GM12878 (cell line): ENCODE results near the gene LRCH3. TPM values are rescaled to one million over a fixed set of nuclear protein-coding genes. Genes with fewer than 3 reads are reported as not detected.

ENCODE experiments used
- ATAC-seq: fragments of 200-7000 bp; cut with Tn5 transposase; 3 replicates; pipeline ENCODE4 v1.9.1; 2020; ENCODE audit warnings: mild to moderate bottlenecking, moderate library complexity
- BruUV-seq: library from RNA; stranded (reverse); fragments of 400-500 nt; replicated peaks from 2 replicates; lab custom pipeline; 2021; lab: Mats Ljungman, UMichigan
- CTCF ChIA-PET: fragments of 300-600 bp; sonication (Branson Sonifier 250); formaldehyde crosslinking; extraction: SDS; loops from one replicate; lab custom pipeline; 2021; ENCODE audit warnings: inconsistent platforms; lab: Yijun Ruan, JAX
- POLR2A ChIA-PET: fragments of 350-600 bp; formaldehyde crosslinking; extraction: SDS; loops from one replicate; lab custom pipeline; 2021; ENCODE audit warnings: inconsistent platforms; lab: Charles Lee
- RAD21 ChIA-PET: fragments of 300-600 bp; sonication (Branson Sonifier 250); formaldehyde crosslinking; loops from one replicate; lab custom pipeline; 2023; ENCODE audit warnings: antibody characterized with exemption; ENCODE audit not compliant: unreplicated experiment; lab: Charles Lee
- SMC1A ChIA-PET: fragments of 300-600 bp; sonication (Branson Sonifier 250); formaldehyde crosslinking; loops from one replicate; lab custom pipeline; 2023; ENCODE audit not compliant: unreplicated experiment, uncharacterized antibody; lab: Charles Lee
- DNase-seq: peaks from one replicate; pipeline ENCODE4 v3.0.0-alpha.2; 2011; ENCODE audit warnings: low read depth, low spot score
- FAIRE-seq: peaks from 3 replicates; lab custom pipeline; 2011; peaks lifted over from hg19 to GRCh38; lab: Jason Lieb, UNC
- H2AFZ ChIP-seq: 2 replicates; pipeline ENCODE4 v1.6.0; 2011; ENCODE audit warnings: low read depth, low read length, control low read depth; ENCODE audit not compliant: control insufficient read depth
- H3K27ac ChIP-seq: 2 replicates; pipeline ENCODE4 v1.5.1; 2011; ENCODE audit warnings: control low read depth; ENCODE audit not compliant: control insufficient read depth, insufficient read depth
- H3K27me3 ChIP-seq, 2 experiments: replicated peaks in 1 of 2; 2 replicates each; pipeline versions ENCODE4 v1.6.0 to v1.6.1; 2011; ENCODE audit warnings: low read length in 1 of 2; ENCODE audit not compliant: control insufficient read depth in 2 of 2, insufficient read depth in 2 of 2
- H3K36me3 ChIP-seq, 2 experiments: 2 replicates each; pipeline ENCODE4 v1.5.1; 2011; ENCODE audit warnings: low read length in 1 of 2; ENCODE audit not compliant: control insufficient read depth in 2 of 2, insufficient read depth in 2 of 2
- H3K4me1 ChIP-seq: 2 replicates; pipeline ENCODE4 v1.6.1; 2011; ENCODE audit warnings: mild to moderate bottlenecking, low read length, moderate library complexity, mixed read lengths; ENCODE audit not compliant: control insufficient read depth, insufficient read depth
- H3K4me2 ChIP-seq: 2 replicates; pipeline ENCODE4 v1.6.0; 2011; ENCODE audit warnings: control low read depth; ENCODE audit not compliant: control insufficient read depth, insufficient read depth
- H3K4me3 ChIP-seq: fragments of 200-600 bp; sonication (generic); 2 replicates; pipeline ENCODE4 v1.5.1; 2016
- H3K79me2 ChIP-seq: 2 replicates; pipeline ENCODE4 v1.6.0; 2011; ENCODE audit warnings: low read length; ENCODE audit not compliant: control insufficient read depth, insufficient read depth
- H3K9ac ChIP-seq: 2 replicates; pipeline ENCODE4 v1.8.0; 2011; ENCODE audit warnings: low read length, control low read depth, mixed read lengths; ENCODE audit not compliant: control insufficient read depth, insufficient read depth
- H3K9me3 ChIP-seq: replicated peaks from 3 replicates; pipeline ENCODE4 v1.5.1; 2011; ENCODE audit warnings: mild to moderate bottlenecking, low read length; ENCODE audit not compliant: control insufficient read depth, insufficient read depth
- H4K20me1 ChIP-seq: 2 replicates; pipeline ENCODE4 v1.6.0; 2011; ENCODE audit not compliant: control insufficient read depth, insufficient read depth
- CUX1 ChIP-seq: IDR thresholded peaks from 2 replicates; pipeline ENCODE4 v1.6.1; 2012; ENCODE audit warnings: improper control_type of control experiment, low read depth, low read length; ENCODE audit not compliant: insufficient replicate concordance
- EP300 ChIP-seq, 2 experiments: fragments of 150-350 bp in 1 of 2; IDR thresholded peaks; 2 replicates each; pipeline ENCODE4 v1.6.1; 2011 to 2012; ENCODE audit warnings: low read depth in 2 of 2, low read length in 2 of 2, borderline replicate concordance in 1 of 2, improper control_type of control experiment in 1 of 2, inconsistent platforms in 1 of 2; ENCODE audit not compliant: control insufficient read depth in 1 of 2
- EZH2 ChIP-seq: IDR thresholded peaks from 2 replicates; pipeline ENCODE4 v1.6.1; 2012; ENCODE audit warnings: low read depth, mild to moderate bottlenecking, control low read depth, inconsistent platforms, low read length, borderline replicate concordance; ENCODE audit not compliant: control insufficient read depth
- IKZF2 ChIP-seq, 2 experiments: fragments of 450-650 bp; IDR thresholded peaks; 2 replicates each; pipeline ENCODE4 v1.6.1; 2017; ENCODE audit warnings: mild to moderate bottlenecking in 2 of 2, moderate library complexity in 2 of 2
- POLR2AphosphoS5 ChIP-seq: IDR thresholded peaks from 2 replicates; pipeline ENCODE4 v1.6.1; 2011; ENCODE audit warnings: mild to moderate bottlenecking, low read length, inconsistent platforms
- RCOR1 ChIP-seq: conservative IDR thresholded peaks from 2 replicates; pipeline ENCODE4 v1.6.1; 2012; ENCODE audit warnings: low read depth, low read length, improper control_type of control experiment
- SIX5 ChIP-seq: IDR thresholded peaks from 2 replicates; pipeline ENCODE4 v1.6.1; 2011; ENCODE audit warnings: mild to moderate bottlenecking, low read depth, low read length, moderate library complexity; ENCODE audit not compliant: severe bottlenecking
- SKIL ChIP-seq: fragments of 450-650 bp; IDR thresholded peaks from 2 replicates; pipeline ENCODE4 v1.6.1; 2017; ENCODE audit warnings: mild to moderate bottlenecking, low read depth, inconsistent platforms; ENCODE audit not compliant: poor library complexity, severe bottlenecking
- SMAD1 ChIP-seq: fragments of 450-650 bp; IDR thresholded peaks from 2 replicates; pipeline ENCODE4 v1.6.1; 2018; ENCODE audit warnings: mild to moderate bottlenecking, low read depth; ENCODE audit not compliant: partially characterized antibody
- ZBTB33 ChIP-seq: fragments of 450-650 bp; IDR thresholded peaks from 2 replicates; pipeline ENCODE4 v1.6.1; 2017; ENCODE audit warnings: mild to moderate bottlenecking
- ZZZ3 ChIP-seq: IDR thresholded peaks from 2 replicates; pipeline ENCODE4 v1.6.1; 2011; ENCODE audit warnings: low read depth; ENCODE audit not compliant: control insufficient read depth, insufficient read length
- WGBS: methylation state at CpG from one replicate; pipeline ENCODE4 v1.1.6; 2016; ENCODE audit warnings: low lambda C conversion rate; ENCODE audit not compliant: insufficient replicate concordance, insufficient coverage; ENCODE audit errors: missing lambda C conversion rate; 5-methylcytosine and 5-hydroxymethylcytosine counted together
- in situ Hi-C: fragments of 300-500 bp; cut with MboI; formaldehyde crosslinking; loops from 9 replicates; pipeline ENCODE4 v1.14.3; 2018; ENCODE audit warnings: mixed read lengths
- intact Hi-C: fragments of 100-400 bp; cut with micrococcal nuclease; formaldehyde crosslinking; loops from one replicate; pipeline ENCODE4 v1.14.2; 2022; ENCODE audit not compliant: unreplicated experiment
- polyA plus RNA-seq, 11 experiments: library from polyadenylated mRNA; depleted of rRNA in 4 of 11; unstranded in 6 of 11; stranded (reverse) in 5 of 11; fragments of >200 nt; fragmentation: Nextera tagmentation in 4 of 11; fragmentation: Illumina TruSeq in 1 of 11; extraction: Ambion mirVana in 4 of 11; extraction: Trizol in 1 of 11; gene quantifications; 1 replicate in 1 of 11; 2 replicates in 10 of 11; pipeline versions ENCODE4 v1.2.1 to v1.2.3, GENCODE V29; 2011 to 2016; ENCODE audit warnings: inconsistent platforms in 2 of 11, missing spikeins in 2 of 11, low read depth in 1 of 11
- total RNA-seq, 4 experiments: library from RNA; depleted of rRNA in 3 of 4; stranded (reverse); fragments of >200 nt in 3 of 4; fragmentation: Illumina TruSeq in 1 of 4; extraction: Trizol in 1 of 4; gene quantifications; 2 replicates each; pipeline versions ENCODE4 v1.2.1 to v1.2.3, GENCODE V29; 2013 to 2021

Gene LRCH3
- total and polyA plus RNA-seq, 10 of the 15 experiments (the other 5 are each of a cell fraction or from before 2014, with no cell fraction given) = 3.9 to 136 (median 40.6) TPM

GRCh38 chr3:197881270-197881969 is 90.4 kb downstream of the LRCH3 start (continued):
- TF ChIP-seq ZBTB33 = no peak

- WGBS = over 99% methylated on average over 7 of the region's 7 CpGs
- no peaks in the 10 kb centered on the region for H3K79me2 ChIP-seq
- no peak overlapping the region for H3K4me3 ChIP-seq
- intact Hi-C loops = no loop called here
- POLR2A ChIA-PET = no interaction called here
- no peak overlapping the region for H2AFZ ChIP-seq
- no peak overlapping the region for H3K27ac ChIP-seq
- no peak overlapping the region for H3K4me2 ChIP-seq
- SMC1A ChIA-PET = interaction anchor here (1.4 kb wide), 1 partner anchor 10 kb away, joined by 4 read pairs; no protein-coding TSS in a partner anchor
- ATAC-seq (no peak), FAIRE-seq (no peak), DNase-seq (no peak)
- no peaks in the 10 kb centered on the region for H4K20me1 ChIP-seq
- H3K27me3 ChIP-seq = no peaks in the 10 kb centered on the region
- H3K36me3 ChIP-seq = peaks cover 0 to 5% of the 10 kb centered on the region in 2 experiments; a peak in 3 of 4 replicates
- H3K9me3 ChIP-seq = no peaks in the 10 kb centered on the region
- BruUV-seq = no TSS peak
- in situ Hi-C loops = no loop called here
- H3K9ac ChIP-seq = no peak overlapping the region
- RAD21 ChIA-PET = interaction anchor here (0.5 kb wide), 1 partner anchor 1411 kb away, joined by 3 read pairs; no protein-coding TSS in a partner anchor
- CTCF ChIA-PET = no interaction called here
- H3K4me1 ChIP-seq = no peaks in the 10 kb centered on the region
- no peak for TF ChIP-seq SIX5
- no peak for TF ChIP-seq IKZF2 (IDR thresholded peaks at IDR 0.05)
- no peak for TF ChIP-seq RCOR1
- TF ChIP-seq EP300 (IDR thresholded peaks at IDR 0.05; ENCODE audit: borderline replicate concordance in 1 of 2, control insufficient read depth in 1 of 2, low read depth in 2 of 2, low read length in 2 of 2) = no peak
- TF ChIP-seq EZH2 = no peak
- TF ChIP-seq POLR2AphosphoS5 = no peak
- no peak for TF ChIP-seq ZZZ3
- TF ChIP-seq CUX1 = no peak
- TF ChIP-seq SKIL = no peak
- no peak for TF ChIP-seq SMAD1
These were observed 90.9 kb downstream of the LRCH3 start for GRCh38 chr3:197881970-197882338.
